Measurements from ENCODE around the gene CELSR1.

Gene CELSR1

GRCh38 chr22:46549971-46550641 is 12.7 kb upstream of the CELSR1 start:
- DNase-seq: no peak

- DNase-seq: no peak
Measured at GRCh38 chr22:46549563-46549840, 12.1 kb upstream of the CELSR1 start.

DNA sequence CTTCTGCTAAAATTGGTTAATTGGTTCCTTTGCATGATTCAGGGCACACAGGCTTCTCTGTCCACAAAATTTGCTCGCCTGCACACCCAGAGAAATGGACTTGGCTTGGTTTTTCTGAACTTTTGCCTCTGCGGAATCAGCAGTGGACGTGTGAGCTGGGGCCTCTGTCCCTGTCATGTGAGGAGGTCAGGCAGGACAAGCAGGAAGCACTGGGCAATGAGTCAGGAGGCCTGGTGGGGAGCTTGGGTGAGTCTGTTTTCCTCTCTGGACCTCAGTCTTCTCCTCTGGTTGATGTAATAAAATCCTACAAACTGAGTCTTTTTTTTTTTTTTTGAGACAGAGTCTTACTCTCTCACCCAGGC is 10.4 kb upstream of the CELSR1 start:
- DNase-seq: peak; percentile 90 to 95 (median 93)

GRCh38 chr22:46547179-46547882 is 9.9 kb upstream of the CELSR1 start:
- DNase-seq: peak; percentile 48 to 64 (median 50)

DNA sequence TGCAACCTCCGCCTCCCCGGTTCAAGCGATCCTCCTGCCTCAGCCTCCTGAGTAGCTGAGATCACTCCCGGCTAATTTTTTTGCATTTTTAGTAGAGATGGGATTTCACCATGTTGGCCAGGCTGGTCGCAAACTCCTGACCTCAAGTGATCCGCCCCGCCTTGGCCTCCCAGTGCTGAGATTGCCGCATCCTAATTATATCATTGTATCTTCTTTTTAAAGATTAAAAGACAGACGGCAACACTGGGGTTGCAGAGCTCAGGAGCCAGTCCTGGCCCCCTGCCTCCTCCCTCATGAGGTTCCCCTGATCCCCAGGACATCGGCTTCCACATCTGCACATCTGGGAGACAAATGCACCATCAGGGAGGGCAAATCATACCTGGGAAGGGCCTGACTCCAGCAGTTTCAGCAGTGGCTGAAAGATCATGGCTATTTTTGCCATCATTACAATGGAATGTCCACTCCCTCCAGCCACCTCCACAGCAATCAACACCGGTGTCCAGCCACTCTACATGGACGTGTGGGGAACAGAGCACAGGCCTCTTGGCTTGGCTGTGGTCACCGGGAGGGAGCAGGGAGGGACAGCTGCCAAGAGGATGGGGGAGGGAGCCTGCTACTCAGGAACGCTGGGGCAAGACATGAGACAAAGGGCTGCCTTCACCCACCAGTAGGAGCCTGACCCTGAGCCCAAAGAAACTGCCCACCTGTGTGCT is 9.2 kb upstream of the CELSR1 start:
- DNase-seq: no peak

DNA sequence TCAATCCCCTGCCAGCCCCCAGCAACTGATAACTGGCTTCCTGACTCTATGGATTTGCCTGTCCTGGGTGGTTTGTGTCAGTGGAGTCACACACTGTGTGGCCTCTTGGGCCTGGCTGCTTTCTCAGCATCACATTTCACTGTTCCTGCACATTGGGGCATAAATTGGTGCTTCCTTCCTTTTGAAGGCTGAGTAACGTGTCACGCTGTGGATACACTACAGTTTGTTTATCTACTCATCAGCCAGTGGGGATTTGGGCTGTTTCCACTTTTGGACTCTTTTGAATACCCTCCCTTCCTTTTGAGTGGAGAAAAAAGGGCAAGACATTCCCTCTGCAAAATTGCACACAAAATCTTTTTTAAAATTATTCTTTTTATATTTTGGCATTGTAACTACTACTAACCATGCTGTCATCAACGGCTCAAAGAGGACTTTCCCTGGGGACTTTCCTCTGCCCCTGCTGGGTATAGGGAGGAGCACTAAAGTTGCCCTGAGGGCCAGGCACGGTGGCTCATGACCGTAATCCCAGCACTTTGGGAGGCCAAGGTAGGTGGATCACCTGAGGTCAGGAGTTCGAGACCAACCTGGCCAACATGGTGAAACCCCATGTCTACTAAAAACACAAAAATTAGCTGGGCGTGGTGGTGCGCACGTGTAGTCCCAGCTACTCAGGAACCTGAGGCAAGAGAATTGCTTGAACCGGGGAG is 7.8 kb upstream of the CELSR1 start:
- DNase-seq: peak; percentile 85 to 90 (median 88)

- DNase-seq: peak; percentile 84 to 90 (median 85)
Measured at GRCh38 chr22:46542011-46542985, 4.9 kb upstream of the CELSR1 start.

GRCh38 chr22:46541536-46541935 is 4.1 kb upstream of the CELSR1 start:
- DNase-seq: no peak

GRCh38 chr22:46540874-46541273 is 3.5 kb upstream of the CELSR1 start:
- DNase-seq: no peak

- DNase-seq: no peak
Measured at GRCh38 chr22:46539169-46539568, 1.7 kb upstream of the CELSR1 start.

GRCh38 chr22:46538814-46539160 is 1.4 kb upstream of the CELSR1 start:
- DNase-seq: peak; percentile 93 to 96 (median 95)

GRCh38 chr22:46537946-46538813 is 760 bp upstream of the CELSR1 start:
- peak; percentile 66 to 71 (median 69) for DNase-seq

DNA sequence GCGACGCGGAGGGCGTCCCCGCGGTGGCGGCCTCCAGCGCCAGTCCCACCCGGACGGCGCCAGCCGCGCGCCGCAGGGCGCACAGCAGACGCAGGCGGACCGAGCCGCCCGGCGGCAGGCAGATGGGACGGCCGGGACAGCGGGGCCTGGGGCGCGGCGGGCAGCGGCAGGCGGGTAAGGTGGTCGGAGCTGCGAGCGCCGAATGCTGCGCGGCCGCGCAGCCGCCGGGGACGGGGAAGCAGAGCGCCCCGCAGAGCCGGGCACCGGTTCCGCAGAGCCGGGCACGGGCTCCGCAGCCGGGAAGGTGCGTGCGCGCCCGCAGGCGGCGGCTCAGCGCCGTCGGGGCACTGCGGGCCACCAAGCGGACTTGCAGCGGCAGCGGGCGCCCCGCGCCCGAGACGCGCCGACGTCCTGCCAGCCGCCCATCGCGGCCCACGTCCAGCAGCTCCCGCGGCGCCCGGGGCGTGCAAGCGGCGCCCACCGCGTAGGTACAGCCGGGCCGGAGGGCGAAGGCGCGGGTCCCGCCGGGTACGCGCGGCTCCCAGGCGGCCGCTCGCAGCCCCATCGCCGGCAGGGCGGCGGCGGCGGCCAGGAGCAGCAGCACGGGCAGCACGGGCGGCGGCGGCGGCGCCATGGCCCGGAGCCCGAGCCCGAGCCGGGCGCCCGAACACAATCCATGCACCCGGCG is 739 bp downstream of the CELSR1 start:
- peak in 2 of 3 donors; percentile 38 to 53 for DNase-seq

GRCh38 chr22:46535876-46536536 is 1.4 kb downstream of the CELSR1 start:
- no peak for DNase-seq

GRCh38 chr22:46534901-46535630 is 2.4 kb downstream of the CELSR1 start:
- no peak for DNase-seq

DNA sequence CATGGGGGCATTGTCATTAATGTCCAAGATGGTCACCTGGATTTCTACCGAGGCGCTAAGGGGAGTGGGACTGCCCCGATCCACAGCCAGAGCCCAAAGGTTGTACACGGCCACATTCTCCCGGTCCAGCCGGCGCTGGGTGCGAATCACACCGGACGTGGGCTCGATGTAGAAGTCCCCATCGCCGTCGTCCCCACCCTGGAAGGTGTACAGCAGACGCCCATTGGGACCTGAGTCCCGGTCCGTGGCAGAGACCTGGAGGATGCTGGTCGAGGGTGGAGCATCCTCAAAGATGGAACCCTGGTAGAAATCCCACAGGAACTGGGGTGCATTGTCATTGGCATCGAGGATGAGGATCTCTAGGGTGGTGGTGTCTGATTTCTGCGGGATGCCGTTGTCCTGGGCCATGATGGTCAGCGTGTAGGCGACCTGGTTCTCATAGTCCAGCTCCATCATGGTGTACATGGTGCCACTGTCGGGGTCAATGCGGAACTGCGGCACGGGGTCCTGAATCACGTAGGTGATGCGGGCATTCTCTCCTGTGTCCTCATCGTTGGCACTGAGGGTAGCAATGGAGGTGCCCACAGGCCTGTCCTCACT is 3.1 kb downstream of the CELSR1 start:
- no peak for DNase-seq

DNA sequence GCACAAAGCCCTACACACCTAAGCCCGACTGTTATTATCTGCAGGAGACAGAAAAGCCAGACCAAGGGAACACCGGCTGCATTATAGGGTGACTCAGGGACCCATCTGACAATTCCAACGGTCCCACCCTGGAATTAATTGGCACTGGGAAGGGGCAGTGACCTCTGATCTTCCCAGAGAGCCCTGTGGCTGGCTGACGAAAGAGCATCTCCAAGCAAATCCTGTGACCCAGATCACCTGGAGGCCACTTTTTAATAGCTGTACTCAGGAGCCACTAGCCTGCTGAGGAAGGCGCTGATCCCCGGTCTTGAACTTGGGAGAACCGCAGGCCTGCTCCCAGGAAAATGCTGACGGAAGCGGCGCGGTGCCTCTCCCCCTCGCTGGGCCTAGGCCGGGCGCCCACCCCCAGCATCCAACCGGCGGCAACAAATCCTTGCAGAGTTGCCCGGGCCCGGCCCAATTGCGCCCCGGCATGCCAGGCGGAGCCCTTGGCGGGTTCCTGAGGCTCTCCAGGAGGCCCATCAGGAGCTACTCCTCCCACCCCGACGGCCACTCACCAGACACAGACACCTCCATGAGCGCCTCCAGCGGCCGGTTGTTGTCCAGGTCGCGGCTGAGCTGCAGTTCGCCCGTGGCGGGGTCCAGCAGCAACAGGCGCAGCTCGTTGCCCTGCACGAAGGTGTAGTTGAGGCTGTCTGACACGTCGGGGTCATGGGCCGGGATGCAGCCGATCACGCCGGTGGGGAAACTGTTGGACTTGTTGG is 4.2 kb downstream of the CELSR1 start:
- no peak for DNase-seq

- no peak for DNase-seq
Measured at GRCh38 chr22:46532416-46532815, 5.0 kb downstream of the CELSR1 start.
